GM12865 (cell line): Measurements from ENCODE around the gene CFAP52.

ENCODE experiments used
- DNase-seq: peaks from one replicate; pipeline ENCODE4 v3.0.0; 2010; ENCODE audit warnings: low read depth
- H3K4me3 ChIP-seq: 2 replicates; pipeline ENCODE4 v1.5.1; 2011; ENCODE audit warnings: mild to moderate bottlenecking, low read depth, low read length, control low read depth
- TF ChIP-seq, protein P1 (sequence below): IDR thresholded peaks from 2 replicates; pipeline ENCODE4 v1.5.1; 2011; ENCODE audit warnings: low read length, control low read depth, low read depth, inconsistent platforms; ENCODE audit not compliant: insufficient read depth; ENCODE audit errors: missing control alignments

The CFAP52 gene

GRCh38 chr17:9676084-9676483 lies 99.6 kb downstream of the CFAP52 start:
- no peak overlapping the region for H3K4me3 ChIP-seq
- no peak for DNase-seq
- TF ChIP-seq, protein P1, sequence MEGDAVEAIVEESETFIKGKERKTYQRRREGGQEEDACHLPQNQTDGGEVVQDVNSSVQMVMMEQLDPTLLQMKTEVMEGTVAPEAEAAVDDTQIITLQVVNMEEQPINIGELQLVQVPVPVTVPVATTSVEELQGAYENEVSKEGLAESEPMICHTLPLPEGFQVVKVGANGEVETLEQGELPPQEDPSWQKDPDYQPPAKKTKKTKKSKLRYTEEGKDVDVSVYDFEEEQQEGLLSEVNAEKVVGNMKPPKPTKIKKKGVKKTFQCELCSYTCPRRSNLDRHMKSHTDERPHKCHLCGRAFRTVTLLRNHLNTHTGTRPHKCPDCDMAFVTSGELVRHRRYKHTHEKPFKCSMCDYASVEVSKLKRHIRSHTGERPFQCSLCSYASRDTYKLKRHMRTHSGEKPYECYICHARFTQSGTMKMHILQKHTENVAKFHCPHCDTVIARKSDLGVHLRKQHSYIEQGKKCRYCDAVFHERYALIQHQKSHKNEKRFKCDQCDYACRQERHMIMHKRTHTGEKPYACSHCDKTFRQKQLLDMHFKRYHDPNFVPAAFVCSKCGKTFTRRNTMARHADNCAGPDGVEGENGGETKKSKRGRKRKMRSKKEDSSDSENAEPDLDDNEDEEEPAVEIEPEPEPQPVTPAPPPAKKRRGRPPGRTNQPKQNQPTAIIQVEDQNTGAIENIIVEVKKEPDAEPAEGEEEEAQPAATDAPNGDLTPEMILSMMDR = no peak

DNA sequence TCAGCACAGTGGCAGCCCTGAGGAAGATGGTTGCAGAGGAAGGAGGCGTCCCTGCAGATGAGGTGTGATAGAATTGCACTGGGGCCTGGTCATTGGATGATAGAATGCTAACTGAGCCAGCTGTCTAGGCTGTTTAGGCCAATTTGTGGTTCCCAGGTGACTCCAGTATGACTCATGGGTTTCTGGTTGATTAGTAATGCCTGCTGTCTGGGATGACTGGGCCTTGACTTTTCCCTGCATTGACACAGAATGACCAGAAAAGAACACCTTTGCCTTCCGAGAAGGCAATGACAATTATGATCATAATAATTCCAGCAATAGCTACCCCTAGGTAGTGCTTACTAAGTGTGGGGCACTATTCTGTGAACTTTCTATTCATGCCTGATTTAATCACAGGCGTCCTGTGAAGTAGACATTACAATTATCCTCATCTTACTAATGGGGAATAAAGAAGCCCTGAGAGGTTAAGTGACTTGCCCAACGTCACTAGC lies 100.4 kb downstream of the CFAP52 start:
- peak; percentile 47 for DNase-seq
- TF ChIP-seq, protein P1 = no peak
- H3K4me3 ChIP-seq = no peak overlapping the region

GRCh38 chr17:9677411-9677810 lies 101.0 kb downstream of the CFAP52 start:
- TF ChIP-seq, protein P1 = no peak
- no peak overlapping the region for H3K4me3 ChIP-seq
- DNase-seq = no peak

DNA sequence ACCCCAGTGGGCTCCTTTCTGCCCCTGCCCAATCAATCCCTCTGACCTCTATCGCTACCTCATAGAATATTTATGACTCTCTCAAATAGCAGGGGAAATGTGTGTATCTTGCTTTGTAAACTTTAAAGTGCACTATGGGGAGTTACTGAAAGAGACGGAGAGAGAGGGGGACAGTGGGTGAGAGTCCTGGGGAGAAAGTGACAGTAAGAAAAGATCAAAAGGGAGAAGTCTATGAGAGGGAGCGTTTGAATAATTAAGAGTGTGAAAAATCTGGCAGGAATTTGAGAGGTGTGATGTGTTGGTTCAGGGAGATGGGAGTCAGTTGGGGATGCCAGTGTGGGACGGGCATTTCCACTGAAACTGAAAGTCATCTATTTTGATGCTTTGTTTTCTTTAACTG lies 101.5 kb downstream of the CFAP52 start:
- no peak overlapping the region for H3K4me3 ChIP-seq
- DNase-seq = no peak
- TF ChIP-seq, protein P1 = no peak

GRCh38 chr17:9684955-9685621 lies 108.6 kb downstream of the CFAP52 start:
- TF ChIP-seq, protein P1 = no peak
- DNase-seq = no peak
- no peak overlapping the region for H3K4me3 ChIP-seq
